IMR-90 (cell line): Measurements from ENCODE around the gene SLC47A2. TPM values are rescaled to one million over a fixed set of nuclear protein-coding genes. Genes with fewer than 3 reads are reported as not detected.
A peak's percentile ranks its signal among the peaks of the same experiment; 100 is the strongest.

Source experiments
- ATAC-seq: fragments of 200-7000 bp; cut with Tn5 transposase; 2 replicates; pipeline ENCODE4 v1.9.1; 2020; ENCODE audit warnings: low read depth, mild to moderate bottlenecking, moderate library complexity
- BruUV-seq: library from RNA; stranded (reverse); fragments of 400-500 nt; replicated peaks from 2 replicates; lab custom pipeline; 2021; lab: Mats Ljungman, UMichigan
- CTCF ChIA-PET: fragments of 300-600 bp; formaldehyde crosslinking; extraction: SDS; loops from one replicate; lab custom pipeline; 2021; ENCODE audit warnings: antibody characterized with exemption; lab: Yijun Ruan, JAX
- POLR2A ChIA-PET: fragments of 300-600 bp; sonication (Branson Sonifier 250); formaldehyde crosslinking; loops from one replicate; lab custom pipeline; 2022; ENCODE audit warnings: antibody characterized with exemption; ENCODE audit not compliant: unreplicated experiment; lab: Charles Lee
- DNase-seq: peaks from one replicate; pipeline ENCODE4 v3.0.0; 2013
- H2AFZ ChIP-seq: replicated peaks from 2 replicates; pipeline ENCODE3; 2013; ENCODE audit warnings: low read length, mild to moderate bottlenecking; ENCODE audit not compliant: poor library complexity
- H2AK5ac ChIP-seq: 2 replicates; pipeline ENCODE4 v1.6.1; 2013; ENCODE audit warnings: low read depth, low read length, inconsistent platforms
- H2AK9ac ChIP-seq: replicated peaks from 2 replicates; pipeline ENCODE3; 2013; ENCODE audit warnings: mild to moderate bottlenecking, low read depth, low read length, moderate library complexity; ENCODE audit not compliant: poor library complexity
- H2BK120ac ChIP-seq: 2 replicates; pipeline ENCODE4 v1.6.1; 2013; ENCODE audit warnings: low read depth, low read length, inconsistent platforms
- H2BK15ac ChIP-seq: 3 replicates; pipeline ENCODE4 v1.6.1; 2013; ENCODE audit warnings: low read depth, low read length, inconsistent platforms
- H2BK20ac ChIP-seq: 2 replicates; pipeline ENCODE4 v1.6.1; 2013; ENCODE audit warnings: low read depth, mild to moderate bottlenecking, inconsistent platforms, low read length, moderate library complexity
- H2BK5ac ChIP-seq: 2 replicates; pipeline ENCODE4 v1.6.1; 2013; ENCODE audit warnings: mild to moderate bottlenecking, low read depth, low read length, inconsistent platforms; ENCODE audit not compliant: poor library complexity, severe bottlenecking
- H3K14ac ChIP-seq: replicated peaks from 2 replicates; pipeline ENCODE4 v1.6.1; 2013; ENCODE audit warnings: low read depth, low read length, inconsistent platforms
- H3K18ac ChIP-seq: 2 replicates; pipeline ENCODE4 v1.6.1; 2013; ENCODE audit warnings: low read depth, low read length, control low read depth
- H3K23ac ChIP-seq: 2 replicates; pipeline ENCODE4 v1.6.1; 2013; ENCODE audit warnings: low read depth, low read length, inconsistent platforms
- H3K27ac ChIP-seq: 2 replicates; pipeline ENCODE4 v1.5.1; 2013; ENCODE audit warnings: mild to moderate bottlenecking, control low read depth, low read length; ENCODE audit not compliant: insufficient read depth
- H3K27me3 ChIP-seq: 2 replicates; pipeline ENCODE4 v1.6.1; 2013; ENCODE audit warnings: low read length; ENCODE audit not compliant: control insufficient read depth, insufficient read depth
- H3K36me3 ChIP-seq: 2 replicates; pipeline ENCODE4 v1.6.1; 2013; ENCODE audit warnings: low read length, mixed read lengths; ENCODE audit not compliant: control insufficient read depth, insufficient read depth
- H3K4ac ChIP-seq: 2 replicates; pipeline ENCODE4 v1.6.1; 2013; ENCODE audit warnings: low read depth, low read length, inconsistent platforms
- H3K4me1 ChIP-seq: 2 replicates; pipeline ENCODE4 v1.6.1; 2013; ENCODE audit warnings: low read length, mixed read lengths; ENCODE audit not compliant: control insufficient read depth, insufficient read depth
- H3K4me2 ChIP-seq: 2 replicates; pipeline ENCODE4 v1.6.1; 2013; ENCODE audit warnings: low read depth, mild to moderate bottlenecking, control low read depth, low read length, moderate library complexity
- H3K4me3 ChIP-seq: 2 replicates; pipeline ENCODE4 v1.5.1; 2013; ENCODE audit warnings: low read depth, mild to moderate bottlenecking, control low read depth, low read length, moderate library complexity; ENCODE audit not compliant: insufficient read depth
- H3K56ac ChIP-seq: 2 replicates; pipeline ENCODE4 v1.6.1; 2013; ENCODE audit warnings: low read length, inconsistent platforms; ENCODE audit not compliant: insufficient read depth; ENCODE audit errors: extremely low read depth
- H3K79me1 ChIP-seq, 2 experiments: 2 replicates each; pipeline ENCODE4 v1.6.1; 2013; ENCODE audit warnings: low read length in 2 of 2, inconsistent platforms in 1 of 2, low read depth in 1 of 2
- H3K9ac ChIP-seq: 2 replicates; pipeline ENCODE4 v1.6.1; 2013; ENCODE audit warnings: low read depth, low read length, control low read depth
- H3K9me1 ChIP-seq: 2 replicates; pipeline ENCODE4 v1.6.1; 2013; ENCODE audit warnings: low read length, inconsistent platforms; ENCODE audit not compliant: insufficient read depth
- H3K9me3 ChIP-seq: 2 replicates; pipeline ENCODE4 v1.6.1; 2013; ENCODE audit warnings: low read length; ENCODE audit not compliant: control insufficient read depth, insufficient read depth
- H4K20me1 ChIP-seq: 2 replicates; pipeline ENCODE4 v1.6.1; 2013; ENCODE audit warnings: low read length, inconsistent platforms; ENCODE audit not compliant: insufficient read depth
- H4K5ac ChIP-seq: 2 replicates; pipeline ENCODE4 v1.6.1; 2013; ENCODE audit warnings: mild to moderate bottlenecking, low read depth, low read length, control low read depth
- H4K8ac ChIP-seq, 2 experiments: 2 replicates each; pipeline ENCODE4 v1.6.1; 2013; ENCODE audit warnings: low read depth in 2 of 2, low read length in 2 of 2, control low read depth in 1 of 2, inconsistent platforms in 1 of 2
- H4K91ac ChIP-seq: 2 replicates; pipeline ENCODE4 v1.6.1; 2013; ENCODE audit warnings: low read depth, low read length, inconsistent platforms; ENCODE audit not compliant: insufficient read depth
- BHLHE40 ChIP-seq: fragments of 150-350 bp; IDR thresholded peaks from 2 replicates; pipeline ENCODE4 v1.6.1; 2016; ENCODE audit warnings: mild to moderate bottlenecking, low read depth, low read length
- CEBPB ChIP-seq: IDR thresholded peaks from 2 replicates; pipeline ENCODE4 v1.6.1; 2012; ENCODE audit warnings: low read depth, low read length, improper control_type of control experiment
- WGBS, 2 experiments: methylation state at CpG; one replicate each; pipeline versions ENCODE4 v1.1.5 to v1.1.7; 2013; ENCODE audit warnings: missing lambda C conversion rate in 2 of 2; ENCODE audit not compliant: insufficient read length in 1 of 2; ENCODE audit errors: extremely low coverage in 2 of 2; 5-methylcytosine and 5-hydroxymethylcytosine counted together
- dilution Hi-C: fragments of 300-500 bp; cut with HindIII; formaldehyde crosslinking; loops from one replicate; pipeline ENCODE4 v1.14.3; 2018; ENCODE audit warnings: low sequenced_read_pairs; ENCODE audit not compliant: unreplicated experiment
- in situ Hi-C: fragments of 300-500 bp; cut with MboI; formaldehyde crosslinking; loops from 3 replicates; pipeline ENCODE4 v1.14.3; 2019; ENCODE audit warnings: low sequenced_read_pairs, inconsistent platforms, mixed read lengths
- intact Hi-C: fragments of 100-400 bp; cut with micrococcal nuclease; formaldehyde crosslinking; loops from 2 replicates; pipeline ENCODE4 v1.10.0; 2022
- polyA plus RNA-seq, 3 experiments: library from polyadenylated mRNA; depleted of rRNA; stranded (reverse); fragments of >200 nt; gene quantifications; 2 replicates each; pipeline ENCODE4 v1.2.3, GENCODE V29; 2012; ENCODE audit warnings: low replicate concordance in 1 of 3
- total RNA-seq: library from RNA; depleted of rRNA; stranded (reverse); fragments of >200 nt; gene quantifications from 2 replicates; pipeline ENCODE4 v1.2.3, GENCODE V29; 2012

The SLC47A2 gene
- total and polyA plus RNA-seq, 2 of the 4 experiments (the other 2 are of a cell fraction), result not detected

DNA sequence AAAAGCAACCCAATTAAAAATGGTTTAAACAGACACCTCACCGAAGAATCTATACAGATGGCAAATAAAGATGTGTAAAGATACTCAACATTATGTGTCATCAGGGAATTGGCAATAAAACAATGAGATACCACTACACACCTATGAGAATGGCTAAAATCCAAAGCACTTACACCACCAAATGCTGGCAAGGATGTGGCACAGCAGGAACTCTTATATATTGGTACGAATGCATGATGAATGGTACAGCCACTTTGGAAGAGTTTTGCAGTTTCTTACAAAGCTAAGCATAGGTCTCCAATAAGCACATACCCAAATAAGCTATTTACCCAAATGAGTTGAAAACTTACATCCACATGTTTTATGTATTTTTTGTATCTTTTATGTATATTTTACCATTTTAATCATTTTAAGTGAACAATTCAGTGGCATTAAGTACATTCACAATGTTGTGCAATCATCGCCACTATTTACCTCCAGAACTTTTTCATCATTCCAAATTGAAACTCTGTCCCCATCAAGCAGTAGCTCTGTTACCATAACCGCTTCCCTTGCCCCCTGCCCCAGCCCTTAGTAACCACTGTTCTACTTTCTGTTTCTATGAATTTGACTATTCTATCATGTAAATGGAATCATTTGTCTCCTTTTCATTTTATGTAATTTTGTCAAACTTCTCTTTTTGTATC, 74.6 kb downstream of the SLC47A2 start:
- BruUV-seq, result no TSS peak
- Histone ChIP-seq H3K4me3 (no peak overlapping the region), H4K5ac (no peak overlapping the region), H4K20me1 (no peaks in the 10 kb centered on the region), H2BK15ac (no peak overlapping the region), H2BK20ac (no peak overlapping the region), H3K79me1 (no peaks in the 10 kb centered on the region), H3K56ac (no peak overlapping the region), H3K4me1 (peaks cover 1% of the 10 kb centered on the region; the same call in 1 of the 2 replicates), H2BK5ac (no peak overlapping the region), H3K36me3 (no peaks in the 10 kb centered on the region), H3K4ac (no peak overlapping the region), H3K18ac (no peak overlapping the region), H3K14ac (no peak overlapping the region), H3K9ac (no peak overlapping the region), H3K27ac (no peak overlapping the region), H3K9me3 (no peaks in the 10 kb centered on the region), H2AFZ (no peak overlapping the region), H3K9me1 (no peaks in the 10 kb centered on the region), H4K8ac (no peak overlapping the region), H3K23ac (no peak overlapping the region), H4K91ac (no peak overlapping the region), H2AK9ac (no peak overlapping the region), H2BK120ac (no peak overlapping the region), H3K27me3 (peaks cover 30% of the 10 kb centered on the region), H2AK5ac (no peak overlapping the region), H3K4me2 (no peak overlapping the region)
- POLR2A ChIA-PET, result no interaction called here
- TF ChIP-seq CEBPB, result peak; percentile 75
- no peak for TF ChIP-seq BHLHE40
- intact Hi-C loops (no loop called here), in situ Hi-C loops (no loop called here), dilution Hi-C loops (no loop called here)
- CTCF ChIA-PET, result no interaction called here
- WGBS, 2 experiments, result no CpG with 5 or more reads among the region's 4 CpGs
- ATAC-seq, result no peak
- no peak for DNase-seq
